Medulla oblongata (tissue), 1 donor: Measurements from ENCODE around the gene MBTPS1.

Experiments used
- DNase-seq: peaks from one replicate; pipeline ENCODE4 v3.0.0-alpha.2; 2015; ENCODE audit errors: extremely low spot score

Gene MBTPS1

GRCh38 chr16:84005391-84005790 lies 111.4 kb downstream of the MBTPS1 start:
- no peak for DNase-seq

- DNase-seq = no peak
Observed at GRCh38 chr16:84004442-84004841, 112.3 kb downstream of the MBTPS1 start.
